ENCODE data around the gene NAV2.
"Not testable (repeated sequence)": the region's sequence is repeated elsewhere in the genome, so short reads cannot be mapped to it uniquely, and the experiment has no call there.

NAV2 gene

GRCh38 chr11:19953336-19953735 lies 240.7 kb downstream of the NAV2 start:
- peak; percentile 49 for DNase-seq (ENCODE audit: low read depth)

DNA sequence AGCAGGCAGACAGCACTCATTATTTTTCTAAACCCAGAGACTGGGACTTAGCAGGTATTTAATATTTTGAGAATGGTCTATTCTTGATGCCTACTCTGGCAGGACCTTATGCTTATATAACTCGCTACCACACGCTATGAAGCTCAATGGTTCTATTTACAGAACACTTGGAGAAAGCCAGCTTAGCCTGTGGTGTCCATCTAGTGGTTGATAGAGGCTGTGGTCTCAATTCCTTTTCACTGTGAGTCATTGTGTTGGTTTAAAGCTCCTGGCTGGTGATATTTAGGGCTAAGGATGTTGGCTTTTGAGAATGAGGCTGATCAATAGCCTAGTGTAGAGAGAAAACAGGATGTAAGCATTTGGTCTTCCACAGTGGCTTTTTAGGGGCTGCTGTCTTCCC lies 241.3 kb downstream of the NAV2 start:
- DNase-seq (ENCODE audit: low read depth), result peak; percentile 57

GRCh38 chr11:19954899-19955298 lies 242.3 kb downstream of the NAV2 start:
- no peak for DNase-seq (ENCODE audit: low read depth)

GRCh38 chr11:19955660-19956059 lies 243.0 kb downstream of the NAV2 start:
- DNase-seq (ENCODE audit: low read depth), result no peak

- no peak for DNase-seq (ENCODE audit: low read depth)
Observed at GRCh38 chr11:19956228-19956627, 243.6 kb downstream of the NAV2 start.

DNA sequence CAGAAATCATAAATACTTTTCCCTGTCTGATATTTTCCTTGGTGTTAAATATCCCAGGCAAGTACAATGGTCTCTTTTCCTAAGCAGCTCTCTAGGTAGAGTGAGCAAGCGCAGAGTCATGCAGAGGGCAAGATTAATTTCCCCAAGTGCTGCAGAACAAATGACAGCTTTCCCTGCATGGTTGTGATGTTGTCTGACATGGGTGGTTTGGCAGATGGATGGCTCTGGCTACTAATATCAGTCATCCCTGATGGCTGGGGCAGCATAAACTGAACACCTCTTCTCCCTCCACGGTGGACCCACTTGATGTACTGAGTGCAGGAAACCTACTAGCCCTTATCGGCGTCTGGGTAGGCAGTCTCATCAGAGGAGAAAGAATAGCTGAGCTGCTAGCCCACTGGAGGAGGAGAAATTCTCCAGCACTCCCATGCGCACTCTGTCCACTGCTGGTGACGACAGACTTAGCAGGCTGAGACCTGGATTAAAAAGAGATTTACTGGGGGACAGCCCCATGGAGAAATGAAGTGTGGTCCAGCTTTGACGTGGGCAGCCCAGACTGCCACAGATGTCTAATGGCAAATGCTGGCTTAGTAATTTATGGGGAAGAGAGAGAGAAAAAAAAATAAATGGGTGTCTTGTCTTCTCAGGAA lies 244.8 kb downstream of the NAV2 start:
- no peak for DNase-seq (ENCODE audit: low read depth)

DNA sequence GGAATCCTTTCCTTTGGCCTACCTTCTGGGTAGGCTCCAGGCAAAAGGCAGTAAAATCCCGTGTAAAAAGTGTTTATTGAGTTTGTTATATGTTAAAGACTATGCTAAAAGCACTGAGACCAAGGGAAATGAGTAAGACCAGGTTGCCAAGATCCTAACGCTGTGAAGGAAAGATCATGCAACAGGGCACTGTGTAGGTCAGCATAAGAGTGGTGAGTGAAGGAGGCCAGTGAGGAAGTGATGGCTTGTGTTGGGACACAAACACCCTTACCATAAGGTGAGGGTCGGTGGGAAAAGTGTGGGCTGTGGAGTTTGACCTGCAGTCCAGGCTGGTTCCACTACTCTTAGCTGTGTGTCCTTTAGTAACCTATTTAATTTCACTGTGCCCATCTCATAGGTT lies 245.6 kb downstream of the NAV2 start:
- DNase-seq (ENCODE audit: low read depth), result no peak

DNA sequence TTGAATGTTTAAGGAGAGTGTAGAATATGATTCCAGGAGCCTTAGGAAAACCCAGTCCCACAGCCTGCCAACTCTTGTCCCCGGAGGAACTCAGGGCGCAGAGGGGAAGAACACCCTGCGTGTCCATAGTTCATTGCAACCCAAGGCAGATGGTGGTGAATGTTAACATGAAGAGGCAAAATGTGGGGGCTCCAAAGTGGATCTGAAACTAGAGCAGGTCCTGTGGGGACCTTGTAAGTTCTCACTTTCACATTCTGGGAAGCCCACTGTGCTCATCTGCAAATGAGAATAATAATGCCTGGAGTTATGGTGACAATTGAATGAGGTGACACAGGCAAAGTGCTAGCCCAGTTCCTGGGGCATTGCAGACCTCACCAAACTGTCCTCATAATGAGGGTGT lies 246.6 kb downstream of the NAV2 start:
- DNase-seq (ENCODE audit: low read depth), result no peak

DNA sequence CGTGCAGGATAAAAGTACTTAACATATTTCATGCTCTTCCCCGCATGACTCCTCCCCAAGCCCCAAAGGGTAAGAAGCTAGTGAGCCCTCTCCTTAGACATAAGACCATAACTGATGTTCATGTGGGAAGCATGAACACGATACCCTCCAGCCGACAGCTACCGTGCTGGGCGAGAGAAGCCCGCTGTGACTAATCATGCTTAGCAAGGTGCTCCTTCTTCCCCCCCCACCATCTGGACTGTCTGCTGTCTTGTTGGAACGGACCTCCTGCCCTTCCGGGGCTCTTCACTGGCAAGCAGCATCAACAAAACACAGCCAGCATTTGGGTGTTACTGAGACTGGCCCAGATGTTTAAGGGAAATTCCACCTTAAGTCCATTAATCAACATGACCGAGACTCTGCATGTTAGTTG lies 247.0 kb downstream of the NAV2 start:
- DNase-seq (ENCODE audit: low read depth), result no peak

GRCh38 chr11:19960410-19960809 lies 247.8 kb downstream of the NAV2 start:
- DNase-seq (ENCODE audit: low read depth), result not testable (repeated sequence)

- no peak for DNase-seq (ENCODE audit: low read depth)
Observed at GRCh38 chr11:19961225-19961624, 248.6 kb downstream of the NAV2 start.

DNA sequence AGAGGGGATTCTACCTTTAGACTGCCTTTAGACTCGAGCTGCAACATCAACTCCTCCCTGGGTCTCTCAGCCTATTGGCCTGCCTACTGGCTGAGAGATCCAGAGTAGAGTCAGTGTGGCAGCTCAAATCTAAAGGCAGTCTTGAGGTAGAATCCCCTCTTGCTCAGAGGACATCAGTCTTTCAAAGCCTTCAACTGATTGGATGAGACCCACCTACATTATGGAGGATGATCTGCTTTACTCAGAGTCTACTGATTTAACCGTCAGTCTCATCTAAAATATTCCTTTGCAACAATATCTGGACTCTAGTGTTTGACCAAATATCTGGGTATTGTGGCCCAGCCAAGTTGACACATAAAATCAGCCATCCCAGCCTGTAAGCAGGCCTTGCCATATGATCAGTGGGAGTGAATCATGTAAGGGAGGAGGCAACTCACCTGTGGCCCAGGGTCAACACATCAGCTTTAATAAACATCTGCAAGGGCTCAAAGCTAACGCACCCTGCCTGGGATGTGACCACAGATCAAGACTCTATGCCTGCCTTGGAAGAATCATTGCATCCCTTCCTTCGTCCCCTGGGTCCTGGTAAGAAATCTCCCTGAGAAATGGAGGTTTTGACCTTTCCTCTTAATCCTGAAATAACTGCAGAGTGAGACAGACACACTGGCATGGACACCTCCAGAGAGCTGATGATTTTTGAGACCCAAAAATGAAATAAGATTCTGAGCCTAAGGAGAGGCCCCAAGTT lies 249.6 kb downstream of the NAV2 start:
- DNase-seq (ENCODE audit: low read depth), result no peak

GRCh38 chr11:19962801-19963175 lies 250.2 kb downstream of the NAV2 start:
- peak; percentile 43 for DNase-seq (ENCODE audit: low read depth)

- DNase-seq (ENCODE audit: low read depth), result no peak
Observed at GRCh38 chr11:19963697-19964387, 251.2 kb downstream of the NAV2 start.

- no peak for DNase-seq (ENCODE audit: low read depth)
Observed at GRCh38 chr11:19966441-19966840, 253.8 kb downstream of the NAV2 start.

- DNase-seq (ENCODE audit: low read depth), result no peak
Observed at GRCh38 chr11:19966927-19967326, 254.3 kb downstream of the NAV2 start.

DNA sequence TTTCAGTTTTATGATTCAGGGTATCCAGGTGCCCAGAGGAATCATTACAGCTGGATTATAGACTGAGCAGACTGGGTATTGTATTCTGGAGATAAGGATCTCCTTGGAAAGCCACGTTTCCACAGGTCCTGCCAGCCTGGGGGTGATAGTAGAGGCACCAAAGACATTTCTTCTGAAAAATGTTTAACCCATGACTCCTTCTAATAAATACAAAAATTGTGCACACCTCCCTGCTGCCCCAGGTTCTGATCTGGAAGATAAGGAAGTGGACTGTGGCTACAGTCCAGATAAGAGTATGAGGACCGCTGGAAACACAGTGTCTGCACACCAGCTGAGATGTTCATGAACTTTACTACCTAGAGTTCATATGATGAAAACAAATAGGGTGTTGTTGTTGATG lies 255.2 kb downstream of the NAV2 start:
- no peak for DNase-seq (ENCODE audit: low read depth)

GRCh38 chr11:19968860-19969259 lies 256.2 kb downstream of the NAV2 start:
- DNase-seq (ENCODE audit: low read depth), result no peak

GRCh38 chr11:19970944-19971343 lies 258.3 kb downstream of the NAV2 start:
- DNase-seq (ENCODE audit: low read depth), result no peak

DNA sequence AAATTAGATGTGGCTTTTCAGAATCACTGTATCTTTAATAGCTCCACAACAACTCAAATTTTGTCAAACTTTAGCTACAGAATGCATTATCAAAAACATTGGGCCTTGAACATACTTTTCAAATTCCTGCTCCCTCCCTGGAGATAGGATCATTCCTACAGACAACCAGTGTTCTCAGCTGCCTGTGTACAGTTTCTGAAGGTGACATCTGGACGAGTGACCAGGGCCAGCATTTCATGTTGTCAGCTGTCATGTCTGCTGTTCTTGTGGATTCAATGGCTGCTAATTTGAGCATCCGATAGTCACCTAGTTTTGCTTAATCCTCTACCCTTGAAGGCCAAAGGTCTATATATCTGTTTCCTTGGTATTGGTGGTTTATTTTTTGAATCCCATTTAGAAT lies 259.5 kb downstream of the NAV2 start:
- DNase-seq (ENCODE audit: low read depth), result no peak

- DNase-seq (ENCODE audit: low read depth), result no peak
Observed at GRCh38 chr11:19972651-19973050, 260.0 kb downstream of the NAV2 start.

DNA sequence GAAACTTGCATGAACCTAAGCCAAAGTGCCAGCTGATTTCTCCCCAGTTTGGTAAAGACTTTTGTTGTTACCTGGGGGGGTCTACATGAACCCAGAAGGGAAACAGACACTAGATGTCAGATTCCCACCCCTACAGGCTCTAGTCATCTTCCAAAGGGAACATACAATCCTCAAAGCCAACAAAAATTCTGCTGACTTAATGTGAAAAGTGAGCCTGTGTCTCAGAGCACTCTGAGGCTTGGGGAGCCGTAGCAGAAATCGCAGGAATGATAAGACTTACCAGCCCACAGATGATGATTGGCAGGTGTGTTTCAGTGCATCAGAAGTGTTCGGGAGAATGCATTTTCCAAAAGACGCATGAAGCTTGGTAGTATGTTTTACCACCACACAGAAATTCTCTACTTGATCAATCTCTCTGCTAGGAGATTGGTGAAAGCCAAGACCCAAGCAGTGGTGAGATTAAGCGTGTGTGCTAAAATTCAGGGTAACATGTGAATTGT lies 260.5 kb downstream of the NAV2 start:
- no peak for DNase-seq (ENCODE audit: low read depth)

- no peak for DNase-seq (ENCODE audit: low read depth)
Observed at GRCh38 chr11:19974886-19975285, 262.2 kb downstream of the NAV2 start.

All from HS-5 (cell line).